HG03575 (cell line): ENCODE data around the gene PRKRIP1.
"Not testable (repeated sequence)": the region's sequence is repeated elsewhere in the genome, so short reads cannot be mapped to it uniquely, and the experiment has no call there.

Experiments
- ATAC-seq: cut with Tn5 transposase; IDR thresholded peaks from one replicate; pipeline ENCODE4 v1.9.1; 2021; ENCODE audit not compliant: unreplicated experiment, insufficient number of reproducible peaks, low FRiP score; ENCODE audit errors: extremely low read depth

Gene PRKRIP1

GRCh38 chr7:102469972-102470825 is 74.0 kb downstream of the PRKRIP1 start:
- no peak for ATAC-seq

GRCh38 chr7:102471791-102472125 is 75.6 kb downstream of the PRKRIP1 start:
- ATAC-seq = no peak

- no peak for ATAC-seq
These were observed 76.2 kb downstream of the PRKRIP1 start for GRCh38 chr7:102472126-102473041.

- ATAC-seq = no peak
These were observed 77.3 kb downstream of the PRKRIP1 start for GRCh38 chr7:102473271-102473991.

GRCh38 chr7:102474116-102474515 is 78.0 kb downstream of the PRKRIP1 start:
- ATAC-seq = not testable (repeated sequence)

- ATAC-seq = not testable (repeated sequence)
These were observed 78.7 kb downstream of the PRKRIP1 start for GRCh38 chr7:102474736-102475435.
